HepG2 (cell line): ENCODE results near the gene MEG3. TPM values are rescaled to one million over a fixed set of nuclear protein-coding genes. Genes with fewer than 3 reads are reported as not detected.

Source experiments
- FOSL2 ChIP-seq: sonication (generic); formaldehyde crosslinking; IDR thresholded peaks from 2 replicates; pipeline ENCODE4 v1.4.0; 2020; ENCODE audit warnings: missing genetic modification reagents
- FOXO4 ChIP-seq: sonication (generic); formaldehyde crosslinking; conservative IDR thresholded peaks from 2 replicates; pipeline ENCODE4 v1.8.1; 2023; ENCODE audit warnings: missing genetic modification reagents
- MAZ ChIP-seq, 2 experiments: sonication (generic) in 1 of 2; formaldehyde crosslinking in 1 of 2; IDR thresholded peaks; 2 replicates each; pipeline versions ENCODE4 v1.5.0 to v1.6.1; 2012 to 2020; ENCODE audit warnings: low read depth in 2 of 2, mild to moderate bottlenecking in 2 of 2, borderline replicate concordance in 1 of 2, improper control_type of control experiment in 1 of 2, low read length in 1 of 2, missing genetic modification reagents in 1 of 2, moderate library complexity in 1 of 2
- RFXANK ChIP-seq: IDR thresholded peaks from 2 replicates; pipeline ENCODE4 v1.6.1; 2016
- RFXAP ChIP-seq: sonication (generic); formaldehyde crosslinking; IDR thresholded peaks from 2 replicates; pipeline ENCODE4 v1.4.0; 2020; ENCODE audit warnings: missing genetic modification reagents, borderline replicate concordance
- ZFY ChIP-seq: sonication (generic); formaldehyde crosslinking; IDR thresholded peaks from 2 replicates; pipeline ENCODE4 v1.4.0; 2020; ENCODE audit warnings: missing genetic modification reagents
- polyA plus RNA-seq, 8 experiments: library from polyadenylated mRNA; depleted of rRNA in 3 of 8; stranded (reverse) in 7 of 8; unstranded in 1 of 8; fragments of >200 nt; fragmentation: Illumina TruSeq in 4 of 8; extraction: Trizol in 4 of 8; gene quantifications; 2 replicates each; pipeline versions ENCODE4 v1.2.1 to v1.2.3, GENCODE V29; 2011 to 2016; ENCODE audit warnings: low read depth in 4 of 8, missing spikeins in 1 of 8, mixed read lengths in 1 of 8; ENCODE audit not compliant: insufficient read depth in 1 of 8
- total RNA-seq, 5 experiments: library from RNA; depleted of rRNA; stranded (reverse); fragments of >200 nt; fragmentation: Illumina TruSeq; extraction: Trizol; gene quantifications; 2 replicates each; pipeline ENCODE4 v1.2.3, GENCODE V29; 2016; ENCODE audit warnings: low read depth in 1 of 5
- TF ChIP-seq, protein P1 (sequence below): sonication (generic); formaldehyde crosslinking; IDR thresholded peaks from 2 replicates; pipeline ENCODE4 v1.5.1; 2020; ENCODE audit warnings: mild to moderate bottlenecking, missing genetic modification reagents, moderate library complexity

Gene MEG3
- total and polyA plus RNA-seq, 2 of the 13 experiments (the other 11 are each of a cell fraction or from before 2014, with no cell fraction given): 0.17 TPM; not detected in 1

- TF ChIP-seq RFXANK (CRISPR knock-in tag) (peak; percentile 89; the same call in 1 of the 2 replicates), MAZ (IDR thresholded peaks at IDR 0.05; ENCODE audit: borderline replicate concordance, low read depth, low read length) (no peak), MAZ (CRISPR knock-in tag; IDR thresholded peaks at IDR 0.05; ENCODE audit: low read depth) (no peak), RFXAP (CRISPR knock-in tag) (peak; percentile 96), ZFY (no peak), FOXO4 (CRISPR knock-in tag) (0 out of 2 replicates have a peak, but pooled peaks have one; percentile 38), FOSL2 (CRISPR knock-in tag) (no peak)
- TF ChIP-seq, protein P1, sequence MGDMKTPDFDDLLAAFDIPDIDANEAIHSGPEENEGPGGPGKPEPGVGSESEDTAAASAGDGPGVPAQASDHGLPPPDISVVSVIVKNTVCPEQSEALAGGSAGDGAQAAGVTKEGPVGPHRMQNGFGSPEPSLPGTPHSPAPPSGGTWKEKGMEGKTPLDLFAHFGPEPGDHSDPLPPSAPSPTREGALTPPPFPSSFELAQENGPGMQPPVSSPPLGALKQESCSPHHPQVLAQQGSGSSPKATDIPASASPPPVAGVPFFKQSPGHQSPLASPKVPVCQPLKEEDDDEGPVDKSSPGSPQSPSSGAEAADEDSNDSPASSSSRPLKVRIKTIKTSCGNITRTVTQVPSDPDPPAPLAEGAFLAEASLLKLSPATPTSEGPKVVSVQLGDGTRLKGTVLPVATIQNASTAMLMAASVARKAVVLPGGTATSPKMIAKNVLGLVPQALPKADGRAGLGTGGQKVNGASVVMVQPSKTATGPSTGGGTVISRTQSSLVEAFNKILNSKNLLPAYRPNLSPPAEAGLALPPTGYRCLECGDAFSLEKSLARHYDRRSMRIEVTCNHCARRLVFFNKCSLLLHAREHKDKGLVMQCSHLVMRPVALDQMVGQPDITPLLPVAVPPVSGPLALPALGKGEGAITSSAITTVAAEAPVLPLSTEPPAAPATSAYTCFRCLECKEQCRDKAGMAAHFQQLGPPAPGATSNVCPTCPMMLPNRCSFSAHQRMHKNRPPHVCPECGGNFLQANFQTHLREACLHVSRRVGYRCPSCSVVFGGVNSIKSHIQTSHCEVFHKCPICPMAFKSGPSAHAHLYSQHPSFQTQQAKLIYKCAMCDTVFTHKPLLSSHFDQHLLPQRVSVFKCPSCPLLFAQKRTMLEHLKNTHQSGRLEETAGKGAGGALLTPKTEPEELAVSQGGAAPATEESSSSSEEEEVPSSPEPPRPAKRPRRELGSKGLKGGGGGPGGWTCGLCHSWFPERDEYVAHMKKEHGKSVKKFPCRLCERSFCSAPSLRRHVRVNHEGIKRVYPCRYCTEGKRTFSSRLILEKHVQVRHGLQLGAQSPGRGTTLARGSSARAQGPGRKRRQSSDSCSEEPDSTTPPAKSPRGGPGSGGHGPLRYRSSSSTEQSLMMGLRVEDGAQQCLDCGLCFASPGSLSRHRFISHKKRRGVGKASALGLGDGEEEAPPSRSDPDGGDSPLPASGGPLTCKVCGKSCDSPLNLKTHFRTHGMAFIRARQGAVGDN (CRISPR knock-in tag): peak; percentile 28; the same call in 1 of the 2 replicates
These were observed 1.8 kb upstream of the MEG3 start (continued) for GRCh38 chr14:100824091-100824551.
